Endodermal cell (in vitro differentiated cells): ENCODE measurements around the gene C11orf71. TPM values are rescaled to one million over a fixed set of nuclear protein-coding genes. Genes with fewer than 3 reads are reported as not detected.

ENCODE experiments used
- DNase-seq: peaks from one replicate; pipeline ENCODE4 v3.0.0-alpha.2; 2017
- H3K27ac ChIP-seq: 2 replicates; pipeline ENCODE4 v1.5.1; 2013; ENCODE audit warnings: mild to moderate bottlenecking, low read depth, low read length, moderate library complexity
- H3K27me3 ChIP-seq: 2 replicates; pipeline ENCODE4 v1.6.1; 2013; ENCODE audit warnings: mild to moderate bottlenecking, low read length, moderate library complexity; ENCODE audit not compliant: insufficient read depth, control insufficient read depth, poor library complexity, severe bottlenecking
- H3K36me3 ChIP-seq: 2 replicates; pipeline ENCODE4 v1.7.0; 2013; ENCODE audit warnings: mild to moderate bottlenecking, low read length, moderate library complexity; ENCODE audit not compliant: control insufficient read depth, insufficient read depth
- H3K4me1 ChIP-seq: one replicate; pipeline ENCODE4 v1.7.0; 2013; ENCODE audit warnings: low read length; ENCODE audit not compliant: control insufficient read depth, insufficient read depth
- H3K4me3 ChIP-seq: 2 replicates; pipeline ENCODE4 v1.5.1; 2013; ENCODE audit warnings: mild to moderate bottlenecking, low read length, moderate library complexity
- H3K9ac ChIP-seq: 2 replicates; pipeline ENCODE4 v1.6.1; 2013; ENCODE audit warnings: mild to moderate bottlenecking, low read length, moderate library complexity; ENCODE audit not compliant: poor library complexity, severe bottlenecking; ENCODE audit errors: extremely low read depth
- H3K9me3 ChIP-seq: 2 replicates; pipeline ENCODE4 v1.6.1; 2013; ENCODE audit warnings: mild to moderate bottlenecking, low read length, moderate library complexity; ENCODE audit not compliant: control insufficient read depth
- H3K27ac Mint-ChIP-seq: 2 replicates; pipeline ENCODE4 v1.8.0; 2020; ENCODE audit warnings: mixed read lengths
- H3K27me3 Mint-ChIP-seq: 2 replicates; pipeline ENCODE4 v1.8.0; 2021; ENCODE audit warnings: mild to moderate bottlenecking, mixed read lengths; ENCODE audit not compliant: insufficient read depth
- H3K36me3 Mint-ChIP-seq: 2 replicates; pipeline ENCODE4 v1.8.0; 2020; ENCODE audit warnings: low read depth, mixed read lengths
- H3K4me1 Mint-ChIP-seq: 2 replicates; pipeline ENCODE4 v1.8.0; 2020; ENCODE audit warnings: mixed read lengths
- H3K4me3 Mint-ChIP-seq: 2 replicates; pipeline ENCODE4 v1.8.0; 2020; ENCODE audit warnings: mild to moderate bottlenecking, moderate library complexity, mixed read lengths
- H3K9me3 Mint-ChIP-seq: 2 replicates; pipeline ENCODE4 v1.8.0; 2020; ENCODE audit warnings: mild to moderate bottlenecking, mixed read lengths
- WGBS, 2 experiments: methylation state at CpG; one replicate each; pipeline versions ENCODE4 v1.1.5 to v1.1.7; 2013; ENCODE audit warnings: missing lambda C conversion rate in 2 of 2, mixed read lengths in 1 of 2; ENCODE audit not compliant: insufficient coverage in 1 of 2, insufficient read length in 1 of 2; 5-methylcytosine and 5-hydroxymethylcytosine counted together
- total RNA-seq, 2 donors: library from RNA; stranded (reverse); fragmentation: NEBNext Ultra II Directional in 1 of 2; extraction: Animal tissue kit (Norgen Biotek cat#: 25700) in 1 of 2; gene quantifications; 2 replicates in 1 of 2; 3 replicates in 1 of 2; pipeline ENCODE4 v1.2.1, GENCODE V29; 2021
- TF ChIP-seq, protein P1 (sequence below): fragments of 200-600 bp; sonication (generic); conservative IDR thresholded peaks from 2 replicates; pipeline ENCODE4 v1.5.0; 2021; ENCODE audit warnings: antibody characterized with exemption, mild to moderate bottlenecking

Gene C11orf71
- total RNA-seq, 2 donors from 2014 or later = 6.2 to 10.0 TPM

DNA sequence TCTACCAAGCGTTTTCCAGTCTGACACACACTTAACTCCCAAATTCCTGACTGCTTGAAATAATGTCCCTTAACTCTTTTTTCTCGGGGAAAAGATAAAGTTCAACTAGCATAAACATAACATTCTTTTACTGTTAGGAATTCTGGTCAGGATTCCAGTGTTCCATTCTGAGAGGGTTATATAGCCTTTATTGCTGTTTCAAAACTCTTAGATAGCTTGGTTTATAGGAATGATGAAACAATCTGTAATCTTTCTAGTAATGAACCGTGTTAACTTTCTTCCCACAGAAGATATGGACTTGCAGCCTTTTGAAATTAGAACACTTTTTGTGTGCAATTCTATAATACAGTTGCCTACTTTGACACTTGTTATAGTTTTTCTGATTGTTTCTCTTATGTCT lies 47.6 kb upstream of the C11orf71 start:
- no peaks in the 10 kb centered on the region for H3K27me3 Mint-ChIP-seq
- H3K4me3 ChIP-seq = no peak overlapping the region
- H3K9ac ChIP-seq = no peak overlapping the region
- TF ChIP-seq, protein P1, sequence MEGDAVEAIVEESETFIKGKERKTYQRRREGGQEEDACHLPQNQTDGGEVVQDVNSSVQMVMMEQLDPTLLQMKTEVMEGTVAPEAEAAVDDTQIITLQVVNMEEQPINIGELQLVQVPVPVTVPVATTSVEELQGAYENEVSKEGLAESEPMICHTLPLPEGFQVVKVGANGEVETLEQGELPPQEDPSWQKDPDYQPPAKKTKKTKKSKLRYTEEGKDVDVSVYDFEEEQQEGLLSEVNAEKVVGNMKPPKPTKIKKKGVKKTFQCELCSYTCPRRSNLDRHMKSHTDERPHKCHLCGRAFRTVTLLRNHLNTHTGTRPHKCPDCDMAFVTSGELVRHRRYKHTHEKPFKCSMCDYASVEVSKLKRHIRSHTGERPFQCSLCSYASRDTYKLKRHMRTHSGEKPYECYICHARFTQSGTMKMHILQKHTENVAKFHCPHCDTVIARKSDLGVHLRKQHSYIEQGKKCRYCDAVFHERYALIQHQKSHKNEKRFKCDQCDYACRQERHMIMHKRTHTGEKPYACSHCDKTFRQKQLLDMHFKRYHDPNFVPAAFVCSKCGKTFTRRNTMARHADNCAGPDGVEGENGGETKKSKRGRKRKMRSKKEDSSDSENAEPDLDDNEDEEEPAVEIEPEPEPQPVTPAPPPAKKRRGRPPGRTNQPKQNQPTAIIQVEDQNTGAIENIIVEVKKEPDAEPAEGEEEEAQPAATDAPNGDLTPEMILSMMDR = no peak
- H3K27ac Mint-ChIP-seq = no peak overlapping the region
- no peaks in the 10 kb centered on the region for H3K9me3 Mint-ChIP-seq
- H3K4me3 Mint-ChIP-seq = no peak overlapping the region
- no peak overlapping the region for H3K27ac ChIP-seq
- no peaks in the 10 kb centered on the region for H3K27me3 ChIP-seq
- peaks cover 15% of the 10 kb centered on the region for H3K4me1 Mint-ChIP-seq
- no peak for DNase-seq
- H3K36me3 ChIP-seq = peaks cover 56% of the 10 kb centered on the region
- no peaks in the 10 kb centered on the region for H3K9me3 ChIP-seq
- peaks cover 6% of the 10 kb centered on the region for H3K4me1 ChIP-seq
- WGBS, 2 experiments = 92% methylated on average over 2 to 3 of the region's 3 CpGs
- H3K36me3 Mint-ChIP-seq = peaks cover 65% of the 10 kb centered on the region

DNA sequence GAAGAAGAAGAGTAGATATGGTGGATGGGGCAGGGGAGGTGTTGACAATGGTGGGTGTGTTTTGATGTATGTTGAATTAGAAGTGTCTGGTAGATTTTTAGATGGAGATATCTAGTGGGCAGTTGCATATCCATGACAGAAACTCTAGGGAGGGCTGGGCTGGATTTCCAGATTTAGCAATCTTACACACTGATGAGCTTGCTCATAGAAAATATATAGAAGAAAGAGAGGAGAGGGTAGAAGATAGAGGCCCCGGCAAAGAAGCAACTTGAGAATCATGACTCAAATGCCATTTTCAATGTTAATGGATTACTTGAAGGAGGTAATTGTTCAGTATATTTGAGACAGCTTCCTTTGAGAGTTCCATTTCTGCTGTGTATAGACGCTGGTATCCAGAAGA lies 47.1 kb upstream of the C11orf71 start:
- no peaks in the 10 kb centered on the region for H3K27me3 ChIP-seq
- peak overlapping the region; percentile 4 for H3K27ac Mint-ChIP-seq
- peaks cover 60% of the 10 kb centered on the region for H3K36me3 Mint-ChIP-seq

DNA sequence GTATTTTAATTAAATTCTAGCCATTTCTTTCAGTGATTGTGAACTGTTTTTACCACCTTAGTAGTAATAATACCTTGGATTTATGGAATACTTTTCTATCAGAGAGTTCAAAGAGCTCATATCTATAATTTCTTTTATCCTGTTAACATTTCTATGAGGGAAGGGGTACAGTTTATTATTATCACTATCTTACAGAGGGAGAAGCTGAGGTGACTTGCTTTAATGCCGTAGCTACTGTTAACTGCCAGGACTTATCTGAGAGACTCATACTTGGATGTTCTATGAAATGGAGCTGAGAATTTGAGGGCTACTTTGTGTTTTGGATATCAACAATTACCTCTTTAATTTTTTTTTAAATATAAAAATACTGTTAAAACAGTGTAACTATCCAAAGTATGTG lies 42.2 kb upstream of the C11orf71 start:
- TF ChIP-seq, protein P1 = no peak
- no peak for DNase-seq
- H3K27ac Mint-ChIP-seq = no peak overlapping the region
- WGBS, 2 experiments = 100% methylated on average over 1 of the region's 1 CpG; no CpG with 5 or more reads in 1 of the 2 experiments
- no peaks in the 10 kb centered on the region for H3K9me3 ChIP-seq
- H3K36me3 Mint-ChIP-seq = peaks cover 36% of the 10 kb centered on the region
- no peak overlapping the region for H3K4me3 Mint-ChIP-seq
- H3K27ac ChIP-seq = no peak overlapping the region
- H3K27me3 Mint-ChIP-seq = no peaks in the 10 kb centered on the region
- H3K27me3 ChIP-seq = no peaks in the 10 kb centered on the region
- peaks cover 32% of the 10 kb centered on the region for H3K36me3 ChIP-seq
- H3K4me1 Mint-ChIP-seq = peaks cover 51% of the 10 kb centered on the region
- no peak overlapping the region for H3K4me3 ChIP-seq
- no peaks in the 10 kb centered on the region for H3K9me3 Mint-ChIP-seq
- peaks cover 8% of the 10 kb centered on the region for H3K4me1 ChIP-seq
- no peak overlapping the region for H3K9ac ChIP-seq

More for the DNA sequence above, 47.1 kb upstream of the C11orf71 start:
- Mint-ChIP-seq H3K27me3 (no peaks in the 10 kb centered on the region), H3K4me3 (no peak overlapping the region), H3K4me1 (peaks cover 15% of the 10 kb centered on the region), H3K9me3 (no peaks in the 10 kb centered on the region)
- Histone ChIP-seq H3K4me1 (peaks cover 6% of the 10 kb centered on the region), H3K36me3 (peaks cover 56% of the 10 kb centered on the region), H3K9me3 (no peaks in the 10 kb centered on the region), H3K9ac (no peak overlapping the region), H3K4me3 (no peak overlapping the region), H3K27ac (no peak overlapping the region)
- DNase-seq = no peak
- WGBS, 2 experiments = 96 to 100% methylated on average over 2 of the region's 2 CpGs
- TF ChIP-seq, protein P1 = no peak
